Stimulated activated CD4-positive, alpha-beta T cell treated with anti-CD3 and anti-CD28 coated beads, Interleukin-1b, Interleukin-23, amount 100 ng/mL, for 1 hour (primary cell): ENCODE measurements around the gene AMMECR1.

Experiments used
- DNase-seq, 2 donors: peaks; one replicate each; pipeline ENCODE4 v3.0.0-alpha.2; 2020; ENCODE audit warnings: low read depth in 2 of 2

AMMECR1 gene

GRCh38 chrX:110212299-110212698 is 105.6 kb downstream of the AMMECR1 start:
- no peak for DNase-seq

- DNase-seq, result no peak
Observed at GRCh38 chrX:110211340-110211739, 106.5 kb downstream of the AMMECR1 start.

GRCh38 chrX:110210417-110211139 is 107.3 kb downstream of the AMMECR1 start:
- no peak for DNase-seq

GRCh38 chrX:110208092-110208491 is 109.8 kb downstream of the AMMECR1 start:
- DNase-seq, result no peak

GRCh38 chrX:110204986-110205385 is 112.9 kb downstream of the AMMECR1 start:
- DNase-seq, result no peak

GRCh38 chrX:110201799-110202198 is 116.1 kb downstream of the AMMECR1 start:
- no peak for DNase-seq

- no peak for DNase-seq
Observed at GRCh38 chrX:110194977-110195376, 122.9 kb downstream of the AMMECR1 start.

GRCh38 chrX:110192516-110192915 is 125.4 kb downstream of the AMMECR1 start:
- DNase-seq, result no peak

GRCh38 chrX:110188701-110189558 is 129.0 kb downstream of the AMMECR1 start:
- DNase-seq, result no peak

GRCh38 chrX:110183314-110183713 is 134.6 kb downstream of the AMMECR1 start:
- no peak for DNase-seq

- no peak for DNase-seq
Observed at GRCh38 chrX:110182865-110183264, 135.0 kb downstream of the AMMECR1 start.

GRCh38 chrX:110182362-110182761 is 135.5 kb downstream of the AMMECR1 start:
- no peak for DNase-seq

- no peak for DNase-seq
Observed at GRCh38 chrX:110181459-110182137, 136.3 kb downstream of the AMMECR1 start.

GRCh38 chrX:110180928-110181310 is 137.0 kb downstream of the AMMECR1 start:
- no peak for DNase-seq

GRCh38 chrX:110180176-110180927 is 137.5 kb downstream of the AMMECR1 start:
- no peak for DNase-seq

- DNase-seq, result no peak
Observed at GRCh38 chrX:110178179-110178865, 139.6 kb downstream of the AMMECR1 start.

- no peak for DNase-seq
Observed at GRCh38 chrX:110175696-110176095, 142.2 kb downstream of the AMMECR1 start.

GRCh38 chrX:110175146-110175545 is 142.7 kb downstream of the AMMECR1 start:
- no peak for DNase-seq

GRCh38 chrX:110173192-110174175 is 144.4 kb downstream of the AMMECR1 start:
- DNase-seq, result no peak

- no peak for DNase-seq
Observed at GRCh38 chrX:110172215-110172614, 145.7 kb downstream of the AMMECR1 start.
